ENCODE measurements around the gene SCYL2. TPM values are rescaled to one million over a fixed set of nuclear protein-coding genes. Genes with fewer than 3 reads are reported as not detected.

SCYL2 gene
- total RNA-seq, 2 experiments from 2014 or later = 37.5 to 40.8 TPM

- ChIA-PET POLR2A (no interaction called here), CTCF (no interaction called here)
- Histone ChIP-seq H3K36me3 (ENCODE audit: insufficient read depth, low read length) (peaks cover 46% of the 10 kb centered on the region), H3K4me1 (ENCODE audit: insufficient read depth, low read length) (no peaks in the 10 kb centered on the region), H3K4me3 (ENCODE audit: low read length) (no peak overlapping the region), H3K27ac (ENCODE audit: low read depth in 1 of 2, low read length in 2 of 2) (no peak overlapping the region), H3K9me3 (ENCODE audit: control insufficient read depth in 1 of 2, insufficient read depth in 1 of 2, low read length in 2 of 2) (no peaks in the 10 kb centered on the region), H3K27me3 (ENCODE audit: control insufficient read depth in 1 of 2, insufficient read depth in 2 of 2, low read length in 2 of 2) (no peaks in the 10 kb centered on the region)
- Mint-ChIP-seq H3K36me3 (ENCODE audit: low read depth) (peaks cover 56% of the 10 kb centered on the region), H3K4me3 (no peak overlapping the region), H3K4me1 (ENCODE audit: low read depth) (no peaks in the 10 kb centered on the region), H3K27ac (no peak overlapping the region), H3K27me3 (no peaks in the 10 kb centered on the region), H3K9me3 (no peaks in the 10 kb centered on the region)
- intact Hi-C loops (cut with DNase I, micrococcal nuclease) = no loop called here
- ATAC-seq (ENCODE audit: poor library complexity) (no peak), DNase-seq (no peak)
- TF ChIP-seq, protein P1, sequence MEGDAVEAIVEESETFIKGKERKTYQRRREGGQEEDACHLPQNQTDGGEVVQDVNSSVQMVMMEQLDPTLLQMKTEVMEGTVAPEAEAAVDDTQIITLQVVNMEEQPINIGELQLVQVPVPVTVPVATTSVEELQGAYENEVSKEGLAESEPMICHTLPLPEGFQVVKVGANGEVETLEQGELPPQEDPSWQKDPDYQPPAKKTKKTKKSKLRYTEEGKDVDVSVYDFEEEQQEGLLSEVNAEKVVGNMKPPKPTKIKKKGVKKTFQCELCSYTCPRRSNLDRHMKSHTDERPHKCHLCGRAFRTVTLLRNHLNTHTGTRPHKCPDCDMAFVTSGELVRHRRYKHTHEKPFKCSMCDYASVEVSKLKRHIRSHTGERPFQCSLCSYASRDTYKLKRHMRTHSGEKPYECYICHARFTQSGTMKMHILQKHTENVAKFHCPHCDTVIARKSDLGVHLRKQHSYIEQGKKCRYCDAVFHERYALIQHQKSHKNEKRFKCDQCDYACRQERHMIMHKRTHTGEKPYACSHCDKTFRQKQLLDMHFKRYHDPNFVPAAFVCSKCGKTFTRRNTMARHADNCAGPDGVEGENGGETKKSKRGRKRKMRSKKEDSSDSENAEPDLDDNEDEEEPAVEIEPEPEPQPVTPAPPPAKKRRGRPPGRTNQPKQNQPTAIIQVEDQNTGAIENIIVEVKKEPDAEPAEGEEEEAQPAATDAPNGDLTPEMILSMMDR (IDR thresholded peaks at IDR 0.05) = no peak
Measured at GRCh38 chr12:100317371-100317770, 50.4 kb downstream of the SCYL2 start.

DNA sequence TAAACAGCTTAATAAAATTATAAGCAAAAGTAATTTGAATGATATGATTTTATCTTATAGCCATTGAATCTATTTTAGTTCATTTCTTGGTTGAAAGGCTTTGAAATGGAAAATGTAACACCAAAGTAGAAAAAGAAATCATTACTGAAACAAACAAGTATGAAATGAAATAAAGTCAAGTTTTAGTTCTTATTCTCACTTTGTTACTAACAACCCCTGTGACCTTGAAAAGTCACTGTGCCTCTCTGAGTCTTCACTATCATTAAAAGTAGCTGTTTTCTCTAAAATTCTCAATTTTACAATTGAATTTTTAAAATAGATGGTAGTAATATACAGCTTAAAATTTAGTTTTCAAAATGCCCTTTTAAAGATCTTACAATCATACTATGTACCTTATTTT is 57.5 kb downstream of the SCYL2 start:
- H3K4me3 ChIP-seq (ENCODE audit: low read length) = no peak overlapping the region
- ChIA-PET CTCF (no interaction called here), POLR2A (no interaction called here)
- no peaks in the 10 kb centered on the region for H3K4me1 Mint-ChIP-seq (ENCODE audit: low read depth)
- H3K36me3 ChIP-seq (ENCODE audit: insufficient read depth, low read length) = peaks cover 44% of the 10 kb centered on the region
- H3K9me3 ChIP-seq (ENCODE audit: control insufficient read depth in 1 of 2, insufficient read depth in 1 of 2, low read length in 2 of 2) = no peaks in the 10 kb centered on the region
- H3K36me3 Mint-ChIP-seq (ENCODE audit: low read depth) = peaks cover 59% of the 10 kb centered on the region
- DNase-seq (no peak), ATAC-seq (ENCODE audit: poor library complexity) (no peak)
- no peaks in the 10 kb centered on the region for H3K27me3 ChIP-seq (ENCODE audit: control insufficient read depth in 1 of 2, insufficient read depth in 2 of 2, low read length in 2 of 2)
- no peaks in the 10 kb centered on the region for H3K27me3 Mint-ChIP-seq
- H3K27ac ChIP-seq (ENCODE audit: low read depth in 1 of 2, low read length in 2 of 2) = no peak overlapping the region
- intact Hi-C loops (cut with DNase I, micrococcal nuclease) = no loop called here
- no peak overlapping the region for H3K4me3 Mint-ChIP-seq
- TF ChIP-seq, protein P1 (IDR thresholded peaks at IDR 0.05) = no peak
- no peaks in the 10 kb centered on the region for H3K9me3 Mint-ChIP-seq
- no peak overlapping the region for H3K27ac Mint-ChIP-seq
- no peaks in the 10 kb centered on the region for H3K4me1 ChIP-seq (ENCODE audit: insufficient read depth, low read length)

GRCh38 chr12:100326208-100326607 is 59.2 kb downstream of the SCYL2 start:
- DNase-seq = no peak
- Histone ChIP-seq H3K4me1 (ENCODE audit: insufficient read depth, low read length) (no peaks in the 10 kb centered on the region), H3K27me3 (ENCODE audit: control insufficient read depth in 1 of 2, insufficient read depth in 2 of 2, low read length in 2 of 2) (no peaks in the 10 kb centered on the region), H3K27ac (ENCODE audit: low read depth in 1 of 2, low read length in 2 of 2) (no peak overlapping the region), H3K4me3 (ENCODE audit: low read length) (no peak overlapping the region), H3K36me3 (ENCODE audit: insufficient read depth, low read length) (peaks cover 51% of the 10 kb centered on the region), H3K9me3 (ENCODE audit: control insufficient read depth in 1 of 2, insufficient read depth in 1 of 2, low read length in 2 of 2) (no peaks in the 10 kb centered on the region)
- Mint-ChIP-seq H3K4me1 (ENCODE audit: low read depth) (no peaks in the 10 kb centered on the region), H3K9me3 (no peaks in the 10 kb centered on the region), H3K4me3 (no peak overlapping the region), H3K27ac (no peak overlapping the region), H3K36me3 (ENCODE audit: low read depth) (peaks cover 74% of the 10 kb centered on the region), H3K27me3 (no peaks in the 10 kb centered on the region)
- intact Hi-C loops (cut with DNase I, micrococcal nuclease) = no loop called here
- CTCF ChIA-PET = interaction anchor here (1.4 kb wide), 1 partner anchor 171 kb away, joined by 3 read pairs; no protein-coding TSS in a partner anchor
- TF ChIP-seq, protein P1 (IDR thresholded peaks at IDR 0.05) = no peak
- POLR2A ChIA-PET = no interaction called here
- ATAC-seq (ENCODE audit: poor library complexity) = no peak

Data from CD4-positive, alpha-beta T cell (primary cell).